HG03460 (cell line): ENCODE measurements around the gene SMPD3.

Source experiments
- ATAC-seq: cut with Tn5 transposase; IDR thresholded peaks from one replicate; pipeline ENCODE4 v1.9.1; 2021; ENCODE audit not compliant: unreplicated experiment

Gene SMPD3

DNA sequence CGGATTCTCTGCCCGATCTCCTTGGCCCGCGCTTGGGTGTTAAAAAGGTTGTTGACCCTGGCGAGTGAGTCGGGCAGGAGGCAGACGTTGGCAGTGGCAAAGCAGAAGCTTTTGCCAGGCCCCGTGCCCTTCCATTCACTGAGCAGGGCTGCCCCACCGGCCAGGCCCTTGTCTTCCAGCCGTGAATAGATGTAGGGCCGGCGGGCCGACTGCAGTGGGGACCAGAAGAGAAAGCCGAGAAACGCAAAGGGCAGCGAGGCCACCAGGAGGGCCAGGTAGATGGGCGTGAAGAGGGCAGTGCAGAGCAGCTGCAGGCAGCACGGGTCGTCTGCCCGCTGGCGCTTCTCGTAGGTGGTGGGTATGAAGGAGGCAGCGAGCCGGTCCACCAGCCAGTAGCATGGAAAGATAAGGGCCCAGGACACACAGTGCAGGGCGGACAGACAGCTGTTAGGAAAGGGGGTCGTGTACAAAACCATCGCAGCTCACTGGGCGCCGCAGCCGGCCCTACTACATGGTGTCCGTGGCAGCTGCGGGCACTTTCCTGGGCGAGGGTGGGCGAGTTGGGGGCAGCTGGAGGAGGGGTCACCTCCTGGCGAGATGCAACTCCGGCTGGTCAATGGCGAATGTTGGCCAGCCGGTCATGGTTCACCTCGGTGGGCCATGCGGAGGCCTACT, 76.5 kb downstream of the SMPD3 start:
- no peak for ATAC-seq

DNA sequence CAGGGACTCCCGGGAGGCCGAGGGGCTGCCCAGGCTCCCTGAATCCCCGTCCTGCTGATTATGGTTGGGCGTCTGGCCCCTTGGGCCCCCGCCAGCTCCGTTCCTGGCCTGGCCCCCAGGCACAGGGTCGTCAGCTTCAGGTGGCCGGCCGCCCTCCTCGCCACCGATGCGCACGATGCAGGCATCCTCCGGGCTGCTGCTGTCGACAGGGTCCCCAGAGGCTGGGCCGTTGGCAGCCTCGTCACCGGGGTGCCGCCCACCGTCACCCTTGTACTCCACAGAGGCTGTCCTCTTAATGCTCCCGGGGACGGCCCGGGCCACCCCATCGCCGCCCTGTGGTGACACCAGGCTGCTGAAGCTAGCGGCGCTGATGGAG, 77.0 kb downstream of the SMPD3 start:
- ATAC-seq = no peak

DNA sequence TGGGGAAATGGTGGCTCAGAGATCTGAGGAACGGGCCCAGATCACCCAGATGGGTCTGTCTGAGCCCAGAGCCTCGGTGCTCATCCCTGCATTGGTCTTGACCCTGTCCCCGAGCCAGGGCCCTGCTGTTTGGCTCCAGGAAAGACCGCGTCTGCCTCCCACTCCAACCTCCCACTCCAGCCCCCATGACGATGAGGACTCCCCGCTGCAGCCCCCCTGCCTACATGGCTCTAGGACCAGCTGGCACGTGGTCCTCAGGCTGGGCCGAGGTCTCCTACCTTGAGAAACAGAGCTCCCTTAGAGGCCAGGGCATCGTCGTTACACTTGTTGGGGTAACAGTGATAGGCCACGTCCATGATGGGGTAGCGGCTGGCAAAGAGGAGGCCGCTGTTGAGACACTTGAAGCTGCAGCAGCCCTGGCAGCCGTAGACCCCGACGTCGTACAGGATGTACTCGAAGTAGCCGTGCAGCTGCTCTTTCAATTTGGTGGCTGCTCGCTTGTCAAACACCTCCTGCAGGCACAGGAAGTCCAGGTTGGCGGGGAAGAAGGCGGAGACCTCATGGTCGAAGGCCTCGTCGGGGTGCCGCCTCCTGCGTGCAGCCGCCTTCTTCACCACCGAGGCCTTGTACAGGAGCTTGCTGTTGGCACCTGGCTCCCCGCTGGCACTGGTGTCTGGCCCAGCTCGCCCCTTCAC, 77.6 kb downstream of the SMPD3 start:
- no peak for ATAC-seq

DNA sequence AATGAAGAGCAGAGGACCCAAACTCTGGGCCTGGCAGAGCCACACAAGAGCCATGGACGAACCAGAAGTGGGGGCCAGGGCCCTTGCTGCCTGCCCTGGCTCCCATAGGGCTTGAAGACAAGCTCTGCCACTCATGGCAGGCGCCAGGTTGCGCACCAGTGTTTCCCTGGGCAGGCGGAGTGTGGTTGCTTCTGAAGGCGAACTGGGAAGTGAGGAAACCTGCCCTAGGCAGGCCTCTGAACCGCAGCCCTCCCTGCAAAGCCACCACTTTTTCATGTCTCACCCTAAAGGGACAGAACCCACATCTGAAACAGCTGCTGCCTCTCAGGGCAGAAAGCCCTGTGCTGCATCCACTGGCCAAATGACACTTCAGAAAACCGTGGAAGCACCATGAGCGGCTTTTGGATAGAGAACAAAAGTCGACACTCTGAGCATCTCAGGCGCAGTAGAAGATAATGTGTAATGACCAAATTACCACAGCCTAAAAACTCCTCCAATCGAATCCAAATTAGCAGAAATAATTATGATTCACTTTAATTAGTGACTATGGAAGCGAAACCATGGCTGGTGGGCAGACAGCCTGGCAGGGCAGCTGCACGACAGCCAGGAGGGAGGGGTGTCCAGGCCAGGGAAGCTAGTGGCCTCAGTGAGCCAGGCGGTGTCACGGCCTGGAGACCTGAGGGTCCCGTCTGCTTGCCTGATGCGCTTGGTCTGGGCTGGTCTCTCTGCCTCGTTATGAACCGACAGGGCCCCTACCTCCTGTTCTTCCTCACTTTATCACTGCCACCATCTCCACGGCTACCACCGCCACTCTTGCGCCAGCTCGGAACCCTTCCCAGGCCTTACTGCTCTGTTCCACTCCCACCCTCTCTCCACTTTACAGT, 78.4 kb downstream of the SMPD3 start:
- peak; percentile 51 for ATAC-seq

DNA sequence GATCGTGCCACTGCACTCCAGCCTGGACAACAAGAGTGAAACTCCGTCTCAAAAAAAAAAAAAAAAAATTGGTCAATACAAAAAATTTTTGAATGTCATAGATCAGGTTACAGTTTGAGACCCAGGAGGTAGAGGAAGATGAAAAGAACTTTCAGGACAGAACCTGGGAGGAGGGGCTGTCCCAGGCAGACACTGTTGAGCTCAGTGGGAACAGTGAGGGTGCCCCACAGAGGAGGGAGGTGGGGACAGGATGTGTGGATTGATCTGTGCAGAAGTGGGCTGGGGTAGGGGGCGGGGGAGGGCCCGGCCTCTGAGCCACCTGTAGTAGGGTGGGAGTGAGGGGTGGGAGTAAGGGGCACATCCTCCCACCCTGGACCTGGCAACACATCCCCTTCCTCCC, 79.1 kb downstream of the SMPD3 start:
- no peak for ATAC-seq

DNA sequence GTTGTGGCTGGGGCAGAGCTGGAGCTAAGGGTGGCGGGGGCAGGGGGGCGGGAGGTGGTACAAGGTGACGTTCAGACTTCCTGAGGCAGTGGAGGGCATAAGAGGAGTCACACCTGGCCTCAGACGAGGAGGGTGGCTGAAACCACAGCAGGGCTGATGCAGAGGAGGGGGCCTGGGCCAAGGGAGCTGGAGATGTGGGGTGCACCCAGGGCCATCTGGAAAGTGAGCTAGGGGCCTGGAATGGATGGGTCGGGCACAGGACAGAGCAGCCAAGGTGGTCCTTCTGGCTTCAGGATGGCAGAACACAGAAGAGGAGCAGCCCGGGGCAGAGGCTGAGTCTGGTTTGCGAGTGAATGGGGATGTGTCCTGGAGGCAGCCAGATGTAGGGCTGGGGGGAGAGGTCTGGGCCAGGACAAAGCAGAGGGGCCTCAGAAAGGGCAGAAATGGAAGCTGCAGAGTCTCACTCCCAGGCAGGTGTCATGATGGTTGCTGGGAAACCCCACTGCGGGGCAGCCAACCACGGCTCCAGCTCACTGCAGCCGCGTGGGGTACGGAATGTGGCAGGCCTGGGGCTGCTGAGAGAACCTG, 79.9 kb downstream of the SMPD3 start:
- no peak for ATAC-seq

DNA sequence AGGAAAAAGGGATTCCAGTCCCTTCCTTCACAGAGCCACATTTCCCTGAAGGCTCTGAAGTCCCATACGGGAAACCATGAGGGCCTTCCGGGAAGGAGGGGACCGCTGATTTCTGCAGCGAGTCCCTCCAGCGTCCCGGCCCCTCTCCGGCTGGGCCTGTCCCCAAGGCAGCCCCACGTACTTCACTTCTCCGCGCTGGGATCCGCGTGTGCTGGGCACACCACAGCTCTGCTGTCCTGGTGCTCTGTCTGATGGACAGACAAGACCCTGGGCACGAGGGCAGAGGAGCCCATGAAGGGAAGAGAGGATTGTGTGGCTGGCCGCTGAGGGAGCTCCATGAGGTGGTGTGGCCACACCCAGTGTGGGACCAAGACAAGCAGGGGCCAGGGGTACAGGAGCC, 80.4 kb downstream of the SMPD3 start:
- no peak for ATAC-seq

DNA sequence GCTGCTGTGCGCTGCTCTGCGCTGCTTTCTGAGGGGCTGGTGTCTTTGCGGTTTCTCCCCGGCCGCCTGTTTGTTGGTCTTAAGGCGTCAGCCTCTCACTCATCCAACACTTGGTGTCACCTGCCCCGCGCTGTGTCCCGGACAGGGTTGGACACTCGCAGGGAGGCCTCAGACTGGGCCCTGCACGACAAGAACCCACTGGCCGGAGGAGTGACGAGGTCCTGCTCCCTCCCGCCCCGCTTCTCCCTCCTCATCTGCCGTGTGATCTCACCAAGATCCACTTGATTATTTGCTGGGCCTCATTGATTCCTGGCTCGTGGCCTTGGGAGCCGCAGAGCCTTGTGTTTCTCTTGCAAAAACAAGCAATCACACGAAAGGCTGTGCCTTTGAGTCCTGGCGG, 80.9 kb downstream of the SMPD3 start:
- no peak for ATAC-seq

DNA sequence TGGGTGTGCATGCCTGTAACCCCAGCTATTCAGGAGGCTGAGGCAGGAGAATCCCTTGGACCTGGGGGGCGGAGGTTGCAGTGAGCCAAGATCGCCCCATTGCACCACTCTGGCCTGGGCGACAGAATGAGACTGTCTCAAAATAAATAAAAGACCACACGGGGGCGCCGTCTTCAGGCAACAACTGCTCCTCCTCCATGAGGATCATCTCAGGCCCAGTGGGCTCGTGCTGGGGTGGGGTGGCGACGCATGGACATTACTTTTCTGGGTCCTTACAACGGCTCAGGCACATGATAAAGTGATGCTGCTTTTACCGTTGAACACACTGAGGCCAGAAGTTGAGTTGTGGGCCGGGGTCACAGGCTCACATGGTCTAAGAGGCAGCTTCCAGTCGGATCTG, 81.3 kb downstream of the SMPD3 start:
- no peak for ATAC-seq

DNA sequence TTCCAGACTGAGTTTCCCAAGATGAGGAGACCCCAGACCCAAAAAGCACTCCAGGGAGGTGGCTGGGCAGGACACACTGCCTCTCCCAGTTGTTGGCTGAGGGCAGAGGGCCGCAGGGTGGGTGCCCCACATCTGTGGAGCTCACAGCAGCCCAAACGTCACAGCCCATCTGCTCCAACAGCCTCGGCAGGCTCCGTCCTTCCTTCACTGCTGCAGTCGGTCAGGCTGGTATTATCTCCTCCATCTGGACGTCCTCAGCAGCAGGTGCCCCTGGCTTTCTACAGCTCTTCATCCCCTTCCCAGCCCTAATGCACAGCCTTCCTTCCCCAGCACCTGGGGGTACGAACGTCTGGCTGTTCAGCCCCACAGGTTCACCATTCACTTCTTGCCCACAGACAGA, 82.2 kb downstream of the SMPD3 start:
- ATAC-seq = no peak

DNA sequence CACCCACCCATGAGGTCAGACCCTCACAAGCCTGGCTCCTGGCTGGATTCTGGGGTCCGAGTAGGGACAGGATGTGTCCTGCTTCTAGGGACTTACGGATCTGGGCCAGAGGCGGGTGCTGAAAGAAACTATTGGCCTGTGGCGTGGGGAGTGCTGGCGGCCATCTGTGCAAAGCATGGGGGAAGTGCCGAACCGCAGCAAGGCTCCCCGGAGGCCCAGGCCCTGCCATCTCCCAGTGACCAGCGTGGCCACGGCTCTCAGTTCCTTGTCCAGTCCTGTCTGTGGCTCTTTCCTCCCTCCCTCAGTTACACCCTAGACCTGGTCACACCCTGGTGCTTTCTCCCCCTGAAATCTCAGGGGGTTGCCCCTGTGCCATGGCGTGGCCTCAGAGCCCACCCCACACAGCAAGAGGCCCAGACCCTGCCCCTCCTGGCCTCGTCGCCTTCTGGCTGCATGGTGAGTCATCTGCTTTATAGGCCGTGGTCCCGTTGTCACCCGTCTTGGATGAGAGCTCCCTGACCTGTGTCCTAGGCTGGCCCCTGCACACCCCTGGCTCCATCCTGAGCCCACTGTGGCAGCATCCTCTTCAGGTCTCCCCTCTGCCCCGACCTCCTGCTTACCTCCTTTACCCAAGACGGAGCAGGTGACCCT, 83.0 kb downstream of the SMPD3 start:
- ATAC-seq = no peak

DNA sequence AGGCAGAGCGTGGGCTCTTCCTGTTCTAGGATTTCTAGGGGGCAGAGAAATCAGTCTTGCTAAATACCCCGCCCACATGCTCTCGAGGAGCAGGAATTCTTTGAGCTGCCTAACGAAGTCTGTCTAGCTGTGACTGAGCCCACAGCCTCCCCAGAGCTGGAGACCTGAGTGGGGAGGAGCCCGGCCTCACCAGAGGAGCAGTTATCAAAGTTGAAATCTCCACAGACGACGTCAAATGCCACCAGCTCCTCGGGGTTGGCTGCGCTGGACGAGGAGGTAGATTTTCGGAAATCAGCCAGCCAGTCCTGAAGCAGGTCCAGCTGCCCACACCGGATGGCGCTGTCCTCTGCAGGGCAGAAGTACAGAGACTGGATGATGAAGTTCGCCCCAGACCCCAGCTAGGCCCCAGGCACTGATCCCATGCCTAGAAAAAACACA, 83.7 kb downstream of the SMPD3 start:
- ATAC-seq = no peak

DNA sequence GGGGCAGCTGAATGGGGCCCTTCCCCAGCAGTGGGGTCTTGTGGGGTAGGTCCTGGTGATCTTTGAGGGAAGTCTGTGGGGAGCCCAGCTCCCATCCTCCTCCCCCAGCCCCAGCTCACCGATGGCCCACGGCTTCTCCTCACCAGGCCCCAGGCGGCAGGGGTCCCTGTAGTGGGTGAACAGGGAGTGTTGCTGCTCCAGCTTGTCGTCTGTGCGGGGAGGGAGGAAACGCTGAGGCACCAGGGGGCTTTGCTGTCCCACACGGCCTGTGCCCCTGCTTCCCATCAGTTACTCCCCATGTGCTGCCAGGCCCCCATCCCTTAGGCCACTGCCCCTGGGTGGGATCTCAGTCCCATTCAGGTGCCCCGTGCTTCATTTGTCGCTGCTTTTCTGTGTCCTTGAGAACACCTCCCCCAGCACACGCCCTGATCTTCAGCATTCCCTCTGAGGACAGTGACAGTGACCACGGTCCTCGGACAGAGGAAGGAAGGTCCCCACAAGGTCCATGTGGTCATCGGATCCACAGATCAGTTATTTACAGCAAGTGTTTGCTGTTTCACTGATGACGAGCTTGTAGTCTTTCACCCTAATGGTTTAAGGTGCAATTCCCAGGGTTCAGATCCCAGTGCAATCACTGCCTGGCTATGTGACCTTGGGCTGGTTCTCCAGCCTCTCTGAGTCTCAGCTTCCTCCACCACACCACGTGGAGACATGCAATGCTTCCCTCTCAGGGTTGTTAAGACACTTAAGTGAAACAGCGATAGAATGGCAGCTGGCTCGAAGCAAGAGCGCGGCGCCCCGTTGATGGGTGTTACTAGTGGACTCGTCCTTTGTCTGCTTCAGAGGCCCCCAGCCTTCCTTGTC, 84.4 kb downstream of the SMPD3 start:
- no peak for ATAC-seq

DNA sequence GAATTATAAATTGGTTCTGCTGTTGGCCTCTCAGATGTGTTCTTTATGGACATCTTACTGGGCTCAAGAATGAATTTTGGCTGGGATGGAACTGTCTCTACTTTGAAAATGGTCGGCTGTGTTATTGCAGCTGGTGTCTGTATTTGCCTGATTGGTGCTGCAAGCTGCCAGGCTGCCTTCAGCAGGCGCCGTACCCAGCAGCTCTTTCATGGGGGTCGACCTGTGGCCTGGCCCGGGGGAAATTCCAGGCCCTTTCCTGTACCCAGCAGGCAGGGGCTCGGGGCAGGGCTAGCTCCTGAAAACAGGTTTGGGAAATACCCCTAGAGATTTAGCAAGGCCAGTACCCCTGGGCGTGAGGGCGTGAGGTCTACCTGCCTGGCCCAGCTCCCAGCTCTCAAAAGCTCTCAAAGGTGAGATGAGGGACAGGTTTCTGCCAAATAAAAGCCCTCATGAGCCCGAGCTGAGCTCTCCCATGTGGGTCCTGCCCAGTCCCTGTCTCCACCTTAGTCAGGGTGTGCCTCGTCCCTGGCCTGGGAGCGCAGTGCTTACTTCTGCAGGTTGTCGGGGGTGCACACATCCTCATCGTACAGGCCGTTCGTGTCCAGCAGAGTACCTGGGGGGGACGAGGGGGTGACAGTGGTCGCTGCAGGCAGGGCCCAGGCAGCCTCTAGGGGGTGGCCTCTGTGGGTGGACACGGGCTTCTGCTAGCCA, 85.2 kb downstream of the SMPD3 start:
- ATAC-seq = no peak

DNA sequence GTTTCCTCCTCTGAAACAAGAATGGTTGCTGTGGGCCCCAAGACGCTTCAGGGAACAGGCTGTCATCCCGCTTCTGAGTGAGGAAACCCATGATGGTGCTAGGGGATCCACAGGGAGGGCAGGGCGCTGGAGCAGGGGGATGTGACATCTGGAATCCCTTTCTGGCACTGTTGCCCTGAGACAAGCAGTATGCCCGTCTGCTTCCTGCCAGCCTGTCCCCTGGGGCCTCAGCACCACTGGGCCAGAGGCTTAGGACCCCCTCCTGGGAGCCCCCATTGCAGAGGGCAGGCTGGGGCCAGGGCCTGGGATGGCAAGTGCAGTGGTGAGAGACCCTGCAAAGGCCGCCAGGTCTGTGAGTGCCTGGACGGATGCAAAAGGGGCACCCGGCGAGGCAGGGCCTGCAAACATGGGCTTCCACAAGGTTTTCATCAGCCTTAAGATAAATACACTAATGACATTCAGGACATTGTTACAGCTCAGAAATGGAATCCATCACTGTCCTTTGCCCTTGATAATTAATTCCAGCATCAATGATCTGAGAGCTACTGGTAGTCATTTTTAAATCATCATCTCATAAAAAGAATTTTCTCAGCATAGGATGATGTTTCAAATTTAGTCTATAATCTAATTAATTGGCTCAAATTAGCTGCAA, 85.9 kb downstream of the SMPD3 start:
- no peak for ATAC-seq

DNA sequence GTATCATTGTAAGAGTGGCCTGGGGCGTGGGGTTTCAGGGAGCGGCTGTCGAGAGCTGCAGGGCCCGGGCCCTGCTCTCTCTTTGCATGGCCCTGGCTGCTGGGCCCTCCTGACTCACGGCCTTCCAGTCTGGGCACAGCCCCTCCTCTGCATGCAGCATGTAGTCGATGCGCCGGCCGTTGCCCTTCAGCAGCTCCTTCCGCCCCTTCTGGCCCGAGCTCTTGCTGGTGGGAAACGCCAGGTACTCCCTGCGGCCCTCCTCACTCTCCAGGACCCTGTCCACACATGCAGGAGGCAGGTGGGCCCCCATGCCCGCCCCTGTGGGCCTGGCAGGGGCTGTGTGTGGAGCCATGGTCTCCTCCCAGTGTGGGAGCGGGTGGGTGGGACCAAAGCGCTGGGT, 86.8 kb downstream of the SMPD3 start:
- no peak for ATAC-seq

DNA sequence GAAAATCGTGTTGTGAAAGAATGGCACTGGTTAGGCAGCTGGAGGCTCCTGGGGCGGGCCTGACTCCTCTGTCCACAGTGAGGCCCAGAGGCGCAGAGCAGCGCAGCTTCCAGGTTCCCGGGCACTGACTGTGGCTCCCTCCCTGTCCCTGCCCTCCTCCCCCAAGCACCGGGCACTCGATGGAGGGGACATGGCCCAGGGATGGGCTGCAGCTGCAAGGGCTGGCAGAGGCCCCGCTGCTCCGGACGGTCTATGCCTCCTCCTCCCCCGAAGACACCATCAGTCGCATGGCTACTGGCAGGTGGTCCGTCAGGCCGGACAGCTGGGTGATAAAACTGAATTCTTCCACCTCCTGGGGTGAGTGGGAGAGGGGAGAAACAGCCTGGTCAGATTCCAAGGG, 87.4 kb downstream of the SMPD3 start:
- ATAC-seq = no peak

DNA sequence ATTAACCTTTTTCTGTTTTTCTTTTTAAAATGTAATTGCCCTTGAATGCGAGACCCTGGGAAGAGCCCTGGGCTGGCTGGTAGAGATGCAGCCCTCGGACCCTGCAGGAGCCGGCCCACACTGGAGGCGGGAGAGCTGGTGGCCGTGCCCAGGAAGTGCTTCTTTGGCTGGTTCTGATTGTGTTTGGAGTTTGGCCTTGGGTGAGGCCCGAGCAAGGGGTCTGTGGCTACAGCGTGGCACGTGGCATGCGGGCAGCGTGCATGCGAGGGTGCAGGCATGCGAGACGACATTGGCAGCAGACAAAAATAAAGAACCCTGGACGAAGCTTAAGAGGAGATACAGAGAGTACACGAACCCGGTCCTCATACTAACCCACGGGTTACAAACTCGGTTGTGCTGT, 87.8 kb downstream of the SMPD3 start:
- no peak for ATAC-seq
